Type B pancreatic cell (in vitro differentiated cells): ENCODE data around the gene SLC4A4. TPM values are rescaled to one million over a fixed set of nuclear protein-coding genes. Genes with fewer than 3 reads are reported as not detected.

Source experiments
- DNase-seq: peaks from one replicate; pipeline ENCODE4 v3.0.0; 2021; ENCODE audit warnings: mixed read lengths; ENCODE audit not compliant: unreplicated experiment; ENCODE audit errors: extremely low spot score
- H3K27ac Mint-ChIP-seq: 2 replicates; pipeline ENCODE4 v1.8.0; 2021; ENCODE audit warnings: mild to moderate bottlenecking, mixed read lengths
- H3K27me3 Mint-ChIP-seq: 2 replicates; pipeline ENCODE4 v1.8.0; 2021; ENCODE audit warnings: mixed read lengths
- H3K36me3 Mint-ChIP-seq: 2 replicates; pipeline ENCODE4 v1.8.0; 2021; ENCODE audit warnings: mixed read lengths
- H3K4me1 Mint-ChIP-seq: one replicate; pipeline ENCODE4 v1.8.0; 2021; ENCODE audit warnings: mixed read lengths; ENCODE audit not compliant: unreplicated experiment
- H3K4me3 Mint-ChIP-seq: 2 replicates; pipeline ENCODE4 v1.8.0; 2021; ENCODE audit warnings: mild to moderate bottlenecking, mixed read lengths
- H3K9me3 Mint-ChIP-seq: 2 replicates; pipeline ENCODE4 v1.8.0; 2021; ENCODE audit warnings: mixed read lengths
- CTCF ChIP-seq: fragments of 200-600 bp; sonication (generic); conservative IDR thresholded peaks from 2 replicates; pipeline ENCODE4 v1.5.0; 2021; ENCODE audit warnings: antibody characterized with exemption, mild to moderate bottlenecking
- total RNA-seq: library from RNA; stranded (reverse); gene quantifications from 2 replicates; pipeline ENCODE4 v1.2.1, GENCODE V29; 2021; ENCODE audit warnings: low replicate concordance

Gene SLC4A4
- total RNA-seq, 1 donor from 2014 or later = 27.2 TPM

GRCh38 chr4:71584585-71584984, 245.8 kb downstream of the SLC4A4 start:
- H3K27me3 Mint-ChIP-seq = no peaks in the 10 kb centered on the region
- no peak overlapping the region for H3K27ac Mint-ChIP-seq
- no peaks in the 10 kb centered on the region for H3K9me3 Mint-ChIP-seq
- H3K36me3 Mint-ChIP-seq = no peaks in the 10 kb centered on the region
- H3K4me3 Mint-ChIP-seq = no peak overlapping the region
- no peaks in the 10 kb centered on the region for H3K4me1 Mint-ChIP-seq
- no peak for DNase-seq
- TF ChIP-seq CTCF = no peak

GRCh38 chr4:71586087-71586763, 247.4 kb downstream of the SLC4A4 start:
- no peak overlapping the region for H3K27ac Mint-ChIP-seq
- H3K27me3 Mint-ChIP-seq = no peaks in the 10 kb centered on the region
- DNase-seq = no peak
- no peaks in the 10 kb centered on the region for H3K4me1 Mint-ChIP-seq
- no peak overlapping the region for H3K4me3 Mint-ChIP-seq
- H3K36me3 Mint-ChIP-seq = no peaks in the 10 kb centered on the region
- TF ChIP-seq CTCF = no peak
- no peaks in the 10 kb centered on the region for H3K9me3 Mint-ChIP-seq

GRCh38 chr4:71587995-71588394, 249.2 kb downstream of the SLC4A4 start:
- Mint-ChIP-seq H3K4me3 (no peak overlapping the region), H3K27ac (no peak overlapping the region), H3K27me3 (no peaks in the 10 kb centered on the region), H3K9me3 (no peaks in the 10 kb centered on the region), H3K4me1 (no peaks in the 10 kb centered on the region), H3K36me3 (no peaks in the 10 kb centered on the region)
- TF ChIP-seq CTCF = no peak
- no peak for DNase-seq

- Mint-ChIP-seq H3K9me3 (no peaks in the 10 kb centered on the region), H3K27ac (no peak overlapping the region), H3K36me3 (no peaks in the 10 kb centered on the region), H3K4me1 (no peaks in the 10 kb centered on the region), H3K27me3 (no peaks in the 10 kb centered on the region), H3K4me3 (no peak overlapping the region)
- TF ChIP-seq CTCF = no peak
- DNase-seq = no peak
These were observed 254.0 kb downstream of the SLC4A4 start for GRCh38 chr4:71592793-71593192.

GRCh38 chr4:71593311-71593710, 254.5 kb downstream of the SLC4A4 start:
- no peaks in the 10 kb centered on the region for H3K9me3 Mint-ChIP-seq
- no peaks in the 10 kb centered on the region for H3K36me3 Mint-ChIP-seq
- TF ChIP-seq CTCF = no peak
- H3K4me1 Mint-ChIP-seq = no peaks in the 10 kb centered on the region
- H3K4me3 Mint-ChIP-seq = no peak overlapping the region
- H3K27ac Mint-ChIP-seq = no peak overlapping the region
- no peaks in the 10 kb centered on the region for H3K27me3 Mint-ChIP-seq
- DNase-seq = no peak
